ENCODE results near the gene FAM9C.

DNA sequence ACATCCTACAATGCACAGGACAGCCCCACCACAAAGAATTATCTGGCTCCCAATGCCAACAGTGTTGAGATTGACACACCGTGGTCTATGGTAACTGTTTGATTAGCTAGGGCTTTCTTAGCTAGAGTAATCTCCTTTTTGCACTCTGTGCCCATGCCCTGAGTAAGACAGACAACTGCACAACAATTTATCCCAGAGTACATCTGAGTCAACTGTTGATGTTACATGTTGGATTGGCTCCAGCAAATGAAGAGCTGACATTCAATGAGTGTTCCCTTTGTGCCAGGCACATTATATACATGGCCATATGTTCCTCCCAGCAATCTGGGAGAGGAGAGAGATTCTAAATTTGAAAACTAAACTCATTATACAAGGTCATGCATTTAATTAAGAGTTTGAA lies 3.9 kb upstream of the FAM9C start:
- TF ChIP-seq, protein P1, sequence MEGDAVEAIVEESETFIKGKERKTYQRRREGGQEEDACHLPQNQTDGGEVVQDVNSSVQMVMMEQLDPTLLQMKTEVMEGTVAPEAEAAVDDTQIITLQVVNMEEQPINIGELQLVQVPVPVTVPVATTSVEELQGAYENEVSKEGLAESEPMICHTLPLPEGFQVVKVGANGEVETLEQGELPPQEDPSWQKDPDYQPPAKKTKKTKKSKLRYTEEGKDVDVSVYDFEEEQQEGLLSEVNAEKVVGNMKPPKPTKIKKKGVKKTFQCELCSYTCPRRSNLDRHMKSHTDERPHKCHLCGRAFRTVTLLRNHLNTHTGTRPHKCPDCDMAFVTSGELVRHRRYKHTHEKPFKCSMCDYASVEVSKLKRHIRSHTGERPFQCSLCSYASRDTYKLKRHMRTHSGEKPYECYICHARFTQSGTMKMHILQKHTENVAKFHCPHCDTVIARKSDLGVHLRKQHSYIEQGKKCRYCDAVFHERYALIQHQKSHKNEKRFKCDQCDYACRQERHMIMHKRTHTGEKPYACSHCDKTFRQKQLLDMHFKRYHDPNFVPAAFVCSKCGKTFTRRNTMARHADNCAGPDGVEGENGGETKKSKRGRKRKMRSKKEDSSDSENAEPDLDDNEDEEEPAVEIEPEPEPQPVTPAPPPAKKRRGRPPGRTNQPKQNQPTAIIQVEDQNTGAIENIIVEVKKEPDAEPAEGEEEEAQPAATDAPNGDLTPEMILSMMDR (IDR thresholded peaks at IDR 0.05), result no peak
- TF ChIP-seq POLR2A (IDR thresholded peaks at IDR 0.05), result no peak

Measured in prostate gland (tissue), 2 donors.